Measurements from ENCODE around the gene CTDSP1.

DNA sequence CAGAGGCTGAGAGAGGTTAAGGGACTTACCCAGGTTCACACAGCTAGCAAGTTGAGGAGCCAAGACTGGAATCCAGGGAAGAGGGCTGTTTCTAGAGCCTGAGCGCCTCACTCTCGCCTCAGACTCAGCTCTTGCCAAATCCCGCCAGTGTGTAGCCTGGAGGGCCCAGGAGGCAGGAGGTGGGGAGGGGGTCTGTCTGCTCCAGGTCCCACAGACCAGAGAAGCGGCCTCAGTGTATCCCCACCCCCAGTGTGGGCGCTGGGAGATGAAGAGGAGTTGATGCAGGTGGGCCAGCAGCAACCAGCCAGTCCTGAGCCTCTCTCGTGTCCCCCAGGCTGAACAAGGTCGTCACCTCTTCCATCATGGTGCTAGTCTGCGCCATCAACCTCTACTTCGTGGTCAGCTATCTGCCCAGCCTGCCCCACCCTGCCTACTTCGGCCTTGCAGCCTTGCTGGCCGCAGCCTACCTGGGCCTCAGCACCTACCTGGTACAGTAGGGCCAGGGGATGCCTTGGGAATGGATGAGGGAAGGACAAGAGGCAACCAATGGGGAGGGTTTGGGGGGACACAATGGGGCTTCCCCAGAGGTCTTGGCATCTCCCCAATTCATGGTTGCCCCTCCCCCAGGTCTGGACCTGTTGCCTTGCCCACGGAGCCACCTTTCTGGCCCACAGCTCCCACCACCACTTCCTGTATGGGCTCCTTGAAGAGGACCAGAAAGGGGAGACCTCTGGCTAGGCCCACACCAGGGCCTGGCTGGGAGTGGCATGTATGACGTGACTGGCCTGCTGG lies 5.2 kb upstream of the CTDSP1 start:
- TF ChIP-seq, protein P1, sequence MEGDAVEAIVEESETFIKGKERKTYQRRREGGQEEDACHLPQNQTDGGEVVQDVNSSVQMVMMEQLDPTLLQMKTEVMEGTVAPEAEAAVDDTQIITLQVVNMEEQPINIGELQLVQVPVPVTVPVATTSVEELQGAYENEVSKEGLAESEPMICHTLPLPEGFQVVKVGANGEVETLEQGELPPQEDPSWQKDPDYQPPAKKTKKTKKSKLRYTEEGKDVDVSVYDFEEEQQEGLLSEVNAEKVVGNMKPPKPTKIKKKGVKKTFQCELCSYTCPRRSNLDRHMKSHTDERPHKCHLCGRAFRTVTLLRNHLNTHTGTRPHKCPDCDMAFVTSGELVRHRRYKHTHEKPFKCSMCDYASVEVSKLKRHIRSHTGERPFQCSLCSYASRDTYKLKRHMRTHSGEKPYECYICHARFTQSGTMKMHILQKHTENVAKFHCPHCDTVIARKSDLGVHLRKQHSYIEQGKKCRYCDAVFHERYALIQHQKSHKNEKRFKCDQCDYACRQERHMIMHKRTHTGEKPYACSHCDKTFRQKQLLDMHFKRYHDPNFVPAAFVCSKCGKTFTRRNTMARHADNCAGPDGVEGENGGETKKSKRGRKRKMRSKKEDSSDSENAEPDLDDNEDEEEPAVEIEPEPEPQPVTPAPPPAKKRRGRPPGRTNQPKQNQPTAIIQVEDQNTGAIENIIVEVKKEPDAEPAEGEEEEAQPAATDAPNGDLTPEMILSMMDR (IDR thresholded peaks at IDR 0.05): no peak
- TF ChIP-seq, protein P2, sequence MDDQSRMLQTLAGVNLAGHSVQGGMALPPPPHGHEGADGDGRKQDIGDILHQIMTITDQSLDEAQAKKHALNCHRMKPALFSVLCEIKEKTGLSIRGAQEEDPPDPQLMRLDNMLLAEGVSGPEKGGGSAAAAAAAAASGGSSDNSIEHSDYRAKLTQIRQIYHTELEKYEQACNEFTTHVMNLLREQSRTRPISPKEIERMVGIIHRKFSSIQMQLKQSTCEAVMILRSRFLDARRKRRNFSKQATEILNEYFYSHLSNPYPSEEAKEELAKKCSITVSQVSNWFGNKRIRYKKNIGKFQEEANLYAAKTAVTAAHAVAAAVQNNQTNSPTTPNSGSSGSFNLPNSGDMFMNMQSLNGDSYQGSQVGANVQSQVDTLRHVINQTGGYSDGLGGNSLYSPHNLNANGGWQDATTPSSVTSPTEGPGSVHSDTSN (IDR thresholded peaks at IDR 0.05): no peak
- TF ChIP-seq JUND (IDR thresholded peaks at IDR 0.05): no peak
- TF ChIP-seq MEF2A (IDR thresholded peaks at IDR 0.05; ENCODE audit: borderline replicate concordance, low read depth): no peak
- no peak for TF ChIP-seq TCF12 (IDR thresholded peaks at IDR 0.05)
- TF ChIP-seq NFIC (IDR thresholded peaks at IDR 0.05; ENCODE audit: borderline replicate concordance): no peak
- no peak for TF ChIP-seq TAF1 (IDR thresholded peaks at IDR 0.05; ENCODE audit: borderline replicate concordance, low read depth, low read length)
- no peak for TF ChIP-seq YY1 (IDR thresholded peaks at IDR 0.05; ENCODE audit: low read depth)
- TF ChIP-seq POLR2AphosphoS5 (IDR thresholded peaks at IDR 0.05; ENCODE audit: low read depth, low read length): no peak
- no peak for TF ChIP-seq SMC3 (IDR thresholded peaks at IDR 0.05; ENCODE audit: low read depth, low read length)
- no peak for TF ChIP-seq ELF1 (IDR thresholded peaks at IDR 0.05)
- no peak for TF ChIP-seq SIN3A (IDR thresholded peaks at IDR 0.05; ENCODE audit: borderline replicate concordance, low read depth, low read length)
- TF ChIP-seq RFX5 (IDR thresholded peaks at IDR 0.05; ENCODE audit: low read length): no peak
